ENCODE results near the gene PTEN.
"Not testable (repeated sequence)": the region's sequence is repeated elsewhere in the genome, so short reads cannot be mapped to it uniquely, and the experiment has no call there.

GRCh38 chr10:87869139-87869538, 5.7 kb downstream of the PTEN start:
- not testable (repeated sequence) for TF ChIP-seq CTCF (IDR thresholded peaks at IDR 0.05 in 2 of 3, conservative IDR thresholded peaks at IDR 0.05 in 1 of 3; ENCODE audit: borderline replicate concordance in 1 of 3, insufficient read depth in 1 of 3, low read depth in 2 of 3, low read length in 2 of 3); POLR2A (IDR thresholded peaks at IDR 0.05; ENCODE audit: borderline replicate concordance, extremely low read depth, insufficient read depth, insufficient read length); POLR2AphosphoS5 (IDR thresholded peaks at IDR 0.05; ENCODE audit: low read depth, low read length); ZFX (IDR thresholded peaks at IDR 0.05); REST (IDR thresholded peaks at IDR 0.05; ENCODE audit: low read depth); SIN3A (IDR thresholded peaks at IDR 0.05; ENCODE audit: low read depth); SRF (IDR thresholded peaks at IDR 0.05; ENCODE audit: low read depth); EZH2phosphoT487 (IDR thresholded peaks at IDR 0.05; ENCODE audit: borderline replicate concordance)
